GM21717 (cell line): Measurements from ENCODE around the gene HMGB1.

Experiments used
- ATAC-seq: cut with Tn5 transposase; IDR thresholded peaks from one replicate; pipeline ENCODE4 v1.9.1; 2021; ENCODE audit warnings: mild to moderate bottlenecking, moderate library complexity; ENCODE audit not compliant: unreplicated experiment

Gene HMGB1

DNA sequence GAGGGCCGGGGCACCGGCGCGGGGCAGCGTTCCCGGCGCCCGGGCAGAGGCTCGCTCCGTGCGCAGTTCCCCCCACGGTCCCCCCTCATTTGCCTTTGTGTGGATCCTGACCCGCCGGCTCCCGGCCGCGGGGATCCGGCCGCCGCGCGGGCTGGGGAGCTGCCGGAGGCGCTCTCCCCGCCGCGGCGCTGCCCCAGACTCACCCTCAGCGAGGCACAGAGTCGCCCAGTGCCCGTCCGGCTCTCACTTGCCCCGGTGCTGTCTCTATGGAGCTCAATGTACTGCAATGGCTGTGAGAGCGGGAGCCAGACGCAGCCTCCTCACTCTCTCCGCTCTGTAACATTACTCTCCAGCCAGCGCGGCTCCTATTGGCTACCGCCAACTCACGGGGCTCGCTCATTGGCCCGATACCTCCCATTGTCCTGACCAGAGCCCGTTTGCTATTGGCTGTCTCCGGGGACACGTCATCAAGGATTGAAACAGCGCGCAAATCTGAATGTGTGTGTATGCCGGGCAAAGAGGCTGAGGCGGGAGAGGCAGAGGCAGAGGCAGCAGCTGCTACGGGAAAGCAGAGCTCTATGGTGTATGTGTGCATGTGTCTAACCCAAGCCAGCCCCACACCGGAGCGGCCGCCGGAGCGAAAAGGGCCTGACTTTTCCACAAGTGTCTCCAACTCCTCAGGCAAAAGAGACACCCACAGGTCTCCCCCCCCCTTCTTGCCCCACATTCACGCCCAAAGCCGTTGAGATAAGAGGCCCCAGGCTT lies at the start of gene HMGB1:
Gene HMGB1 (minus strand): TSS at position 344 of the 765 bp plus-strand sequence. CDS start 2,256 bp downstream, outside the sequence.
- ATAC-seq: peak; percentile 85

DNA sequence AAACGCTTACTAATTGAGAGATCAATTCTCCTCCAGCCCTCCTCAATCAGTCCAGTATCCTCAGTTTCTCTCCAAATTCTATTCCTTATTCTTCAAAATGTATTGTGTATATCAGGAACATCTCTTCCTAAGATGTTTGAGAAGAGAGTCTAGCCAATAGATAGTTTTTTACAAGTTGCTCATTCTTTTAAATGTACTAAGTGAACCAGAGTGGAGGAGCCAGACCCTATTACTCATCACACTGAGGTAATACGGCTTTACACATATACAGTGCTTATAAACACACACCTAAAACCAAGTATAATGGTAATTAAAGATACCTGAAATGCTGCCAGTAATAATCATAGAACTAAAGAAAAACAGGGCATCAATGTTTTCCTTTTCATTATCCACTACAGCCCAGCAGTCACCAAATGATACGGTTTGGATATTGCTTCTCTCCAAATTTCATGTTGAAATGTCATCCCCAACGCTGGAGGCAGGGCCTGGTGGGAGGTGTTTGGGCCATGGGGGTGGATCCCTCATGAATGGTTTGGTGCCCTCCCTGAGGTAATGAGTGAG lies 45.2 kb upstream of the HMGB1 start:
- ATAC-seq: no peak

DNA sequence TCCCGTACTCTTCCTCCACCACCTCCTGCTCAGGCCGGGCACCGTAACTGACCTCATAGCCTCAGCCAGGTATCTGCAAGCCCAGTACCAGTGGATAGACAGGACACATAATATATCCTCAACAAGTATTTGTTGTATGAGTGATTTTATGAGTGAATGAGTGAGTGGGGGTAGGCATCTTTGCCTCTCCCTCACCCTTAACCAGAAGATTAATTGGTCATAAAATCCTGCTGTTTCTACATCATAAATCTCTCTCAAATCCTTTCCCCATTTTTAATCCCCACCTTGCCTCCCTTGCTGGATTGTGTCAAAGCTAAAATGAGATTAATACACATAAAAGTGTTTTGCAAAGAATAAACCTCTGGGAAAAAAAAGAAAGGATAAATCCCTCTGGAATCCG lies 44.4 kb upstream of the HMGB1 start:
- ATAC-seq: no peak

DNA sequence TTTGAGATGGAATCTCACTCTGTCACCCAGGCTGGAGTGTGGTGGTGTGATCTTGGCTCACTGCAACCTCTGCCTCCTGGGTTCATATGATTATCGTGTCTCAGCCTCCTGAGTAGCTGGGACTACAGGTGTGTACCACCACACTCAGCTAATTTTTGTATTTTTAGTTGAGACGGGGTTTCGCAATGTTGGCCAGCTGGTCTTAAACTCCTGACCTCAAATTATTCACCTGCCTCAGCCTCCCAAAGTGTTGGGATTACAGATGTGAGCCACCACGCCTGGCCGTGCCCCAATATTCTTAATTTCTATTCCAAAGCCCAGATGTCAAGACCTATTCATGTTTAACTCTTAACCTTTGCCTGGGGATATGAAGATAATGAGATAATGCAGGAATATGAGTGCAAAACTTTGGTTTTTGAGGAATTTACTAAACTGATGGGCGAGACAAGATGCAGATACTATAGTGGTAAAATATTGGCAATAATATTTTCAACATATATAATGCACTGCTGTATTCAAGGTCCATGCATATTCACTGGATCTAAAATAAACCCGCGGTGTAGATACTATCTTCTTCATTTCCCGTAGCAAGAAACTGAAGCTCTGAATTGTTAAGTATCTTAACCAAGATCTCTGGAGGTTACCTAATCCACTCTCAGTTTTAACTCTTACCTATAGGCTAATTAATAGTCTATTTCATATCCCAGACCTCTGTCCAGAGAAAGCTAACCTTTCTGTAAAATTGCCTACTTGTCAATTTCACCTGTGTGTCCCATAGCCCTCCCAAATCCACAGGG lies 43.7 kb upstream of the HMGB1 start:
- ATAC-seq: no peak

DNA sequence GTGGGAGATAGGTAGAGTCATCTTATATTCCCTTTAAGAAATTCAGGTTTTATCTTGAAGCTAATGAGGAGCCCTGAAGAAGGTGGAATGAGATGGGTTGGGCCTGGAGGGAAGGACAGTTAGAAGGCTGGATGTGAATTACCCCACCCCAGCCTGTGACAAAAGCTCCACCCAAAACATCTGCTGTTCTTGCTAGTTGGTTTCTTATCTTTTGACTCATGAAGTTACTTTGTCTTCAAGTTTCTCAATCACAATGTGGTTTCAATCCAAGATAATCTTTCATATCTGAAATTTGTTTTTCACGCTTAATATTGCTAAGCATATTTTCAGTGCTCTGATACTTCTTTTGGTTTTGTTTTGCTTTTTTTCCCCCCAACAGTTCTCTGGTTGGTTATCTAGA lies 38.3 kb upstream of the HMGB1 start:
- ATAC-seq: peak; percentile 79

DNA sequence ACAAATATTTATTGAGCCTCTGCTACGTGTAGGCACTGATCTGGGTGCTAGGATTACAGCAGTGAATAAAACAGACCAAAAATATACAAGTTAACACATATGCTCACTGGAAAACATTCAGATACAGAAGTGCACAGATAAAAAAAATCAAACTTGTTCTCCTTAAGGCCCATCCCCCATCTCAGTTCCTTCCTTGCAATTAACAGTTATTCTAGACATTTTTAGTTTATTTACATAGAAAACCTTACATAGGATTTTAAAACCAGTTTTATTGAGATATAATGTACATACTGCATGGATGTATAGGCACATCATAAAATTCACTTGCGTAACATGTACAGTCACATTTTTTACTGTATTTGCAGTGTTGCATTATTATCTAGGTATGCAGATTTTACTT lies 36.5 kb upstream of the HMGB1 start:
- ATAC-seq: no peak

DNA sequence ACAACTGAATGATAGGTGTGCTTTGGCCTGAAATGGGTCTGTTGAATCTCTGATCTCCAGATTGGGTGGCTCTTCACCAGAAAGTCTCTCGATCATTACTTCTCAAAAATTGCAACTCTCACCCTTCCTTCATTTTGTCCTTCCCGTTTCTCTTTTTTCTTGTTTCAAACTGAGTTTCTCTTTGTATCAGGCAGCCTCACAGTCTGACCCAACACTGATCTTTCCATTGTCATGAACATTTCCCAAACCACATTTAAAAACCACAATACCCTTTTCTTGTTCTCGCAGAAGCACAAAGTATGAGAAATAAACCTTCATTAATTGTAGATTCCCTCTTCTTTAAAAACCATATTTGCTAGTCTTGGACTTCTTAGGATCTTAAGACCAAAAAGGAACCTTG lies 33.6 kb upstream of the HMGB1 start:
- ATAC-seq: no peak

DNA sequence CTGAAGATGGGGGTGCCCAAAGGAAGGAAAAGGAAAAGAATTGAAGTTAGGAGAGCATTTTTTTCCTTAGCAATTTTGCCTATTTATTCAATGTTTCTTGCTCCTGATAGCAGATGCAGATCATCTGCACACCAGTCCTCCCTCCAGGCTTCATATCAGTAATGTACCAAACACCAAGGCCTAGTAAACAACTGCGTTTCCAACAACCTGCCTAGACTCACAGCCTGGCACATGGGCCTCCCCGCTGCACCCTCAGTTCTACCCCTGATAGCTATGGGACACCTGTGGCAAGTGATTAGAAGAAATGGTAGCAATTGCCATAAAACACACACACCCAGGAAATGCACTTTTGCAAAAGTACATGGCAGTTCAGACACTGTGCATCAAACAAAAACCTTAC lies 30.4 kb upstream of the HMGB1 start:
- ATAC-seq: no peak

DNA sequence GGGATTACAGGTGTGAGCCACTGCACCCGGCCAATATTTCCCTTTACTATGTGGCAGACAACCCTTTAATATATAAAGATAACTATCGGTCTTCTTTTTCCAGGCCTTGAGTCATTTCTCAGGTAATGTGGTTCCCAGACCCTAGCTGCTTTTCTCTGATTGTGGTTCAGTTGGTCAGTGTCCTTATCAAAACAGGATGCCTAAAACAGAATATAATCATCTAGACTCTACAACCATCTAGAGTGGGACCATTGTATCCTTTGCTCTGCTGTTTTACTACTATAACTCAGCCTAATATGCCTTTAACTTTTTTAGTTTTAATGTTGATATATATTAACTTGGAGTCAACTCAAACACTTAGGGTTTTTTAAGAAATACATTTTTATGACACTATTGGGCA lies 30.0 kb upstream of the HMGB1 start:
- ATAC-seq: no peak

DNA sequence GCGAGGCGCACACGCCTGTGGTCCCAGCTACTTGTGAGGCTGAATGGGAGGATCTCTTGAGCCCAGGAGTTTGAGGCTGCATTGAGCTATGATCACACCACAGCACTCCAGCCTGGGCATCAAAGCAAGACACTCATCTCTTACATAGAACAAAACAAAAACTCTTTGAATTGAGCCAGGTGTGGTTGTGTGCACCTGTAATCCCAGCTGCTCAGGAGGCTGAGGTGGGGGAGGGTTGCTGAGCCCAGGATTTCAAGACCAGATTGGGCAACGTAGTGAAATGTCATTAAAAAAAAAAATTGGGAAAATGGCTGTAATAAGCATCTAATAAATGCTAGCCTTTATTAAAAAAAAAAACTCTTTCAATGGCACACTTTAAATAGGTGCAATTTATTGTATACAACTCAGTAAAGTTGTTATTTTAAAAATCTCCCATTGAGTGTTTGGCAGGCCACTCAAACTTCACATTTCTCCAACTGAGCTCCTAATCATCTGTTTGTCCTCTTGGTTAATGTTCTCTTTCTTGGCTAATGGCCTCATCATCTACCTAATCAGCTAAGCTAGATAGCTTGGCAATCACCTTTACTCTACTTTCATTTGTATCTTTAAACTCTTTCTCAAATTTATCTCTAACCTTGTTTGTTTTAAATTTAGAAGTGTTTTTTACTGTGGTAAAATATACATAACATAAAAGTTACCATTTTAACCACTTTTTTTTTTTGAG lies 28.1 kb upstream of the HMGB1 start:
- ATAC-seq: no peak

DNA sequence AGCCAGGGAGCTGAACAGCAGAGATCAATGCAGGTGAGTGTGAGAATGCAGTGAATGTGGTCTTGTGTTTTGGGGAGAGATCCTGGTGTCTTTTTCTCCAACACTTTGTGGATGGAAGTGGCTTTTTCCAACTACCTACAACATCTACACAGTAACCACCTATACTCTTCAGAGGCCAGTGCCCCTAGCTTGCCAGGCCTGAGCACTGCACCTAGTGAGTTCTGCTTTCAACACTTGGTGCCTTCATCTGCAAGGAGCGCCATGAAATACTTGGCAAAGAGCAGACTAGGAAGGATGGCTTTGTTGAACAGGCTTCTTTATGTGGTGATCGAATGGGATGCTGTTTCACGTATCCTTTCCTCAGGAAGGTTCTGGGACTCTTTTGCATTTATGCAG lies 21.3 kb upstream of the HMGB1 start:
- no peak for ATAC-seq

DNA sequence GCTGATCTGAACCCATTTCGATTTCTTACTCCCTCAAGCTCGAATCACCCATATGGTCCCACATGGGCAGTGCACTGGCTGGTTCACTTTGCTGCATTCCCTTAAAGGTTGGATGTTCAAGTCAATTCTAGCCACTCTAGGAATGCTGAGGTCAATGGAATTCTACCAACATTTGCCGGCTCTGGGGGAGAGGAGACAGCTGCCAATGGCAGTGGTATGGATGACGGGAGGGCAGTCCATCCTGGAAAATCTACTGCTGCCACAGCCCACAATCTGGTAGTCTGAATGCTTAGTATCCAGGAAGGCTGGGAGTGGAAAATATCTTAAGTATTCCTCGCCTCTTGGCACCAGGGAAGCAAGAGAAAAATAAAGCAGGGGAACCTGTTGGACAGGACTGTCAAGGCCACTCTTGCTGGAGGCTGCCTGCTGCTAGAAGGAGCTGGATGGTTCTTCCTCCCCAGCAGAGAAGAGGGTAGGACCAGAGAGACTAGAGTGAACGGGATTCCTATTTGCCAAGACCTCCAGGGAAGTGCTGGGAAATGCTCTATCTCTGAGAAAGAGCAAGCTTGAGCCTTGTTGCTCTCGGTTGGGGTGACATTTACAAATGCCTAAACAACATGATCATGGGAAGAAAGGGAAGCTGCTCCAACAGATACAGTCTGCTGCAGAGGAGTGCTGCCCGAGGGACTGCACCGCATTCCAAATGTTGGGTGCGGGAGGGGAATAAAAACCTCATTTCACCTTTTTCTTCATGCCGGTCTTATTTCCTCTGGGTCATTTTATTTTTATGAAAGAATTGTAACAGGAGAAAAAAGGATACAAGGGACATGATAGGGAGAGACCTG lies 20.7 kb upstream of the HMGB1 start:
- no peak for ATAC-seq

DNA sequence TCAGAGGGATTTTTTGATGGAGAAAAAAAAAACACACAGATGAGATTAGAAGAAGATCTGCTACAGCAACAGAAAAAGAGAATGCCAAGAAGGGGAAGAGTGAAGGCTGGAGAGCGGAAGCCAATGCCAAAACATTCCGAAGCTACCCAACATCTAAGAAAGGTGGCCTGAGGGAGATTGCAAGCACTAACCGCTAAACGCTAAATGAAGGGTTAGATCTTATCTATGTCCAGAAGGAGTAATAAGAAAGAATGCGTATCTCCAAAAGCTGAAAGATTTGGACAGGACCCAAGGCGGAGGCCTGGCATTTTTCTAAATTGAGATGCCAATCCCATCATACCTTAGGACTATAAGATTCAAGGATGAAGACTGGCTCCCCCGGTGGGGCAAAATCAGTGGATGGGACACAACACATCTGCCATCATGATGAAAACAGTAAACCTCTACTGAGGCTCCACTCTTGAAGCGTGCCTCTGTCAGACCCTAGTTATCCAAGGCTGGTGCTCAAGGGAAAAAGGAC lies 15.6 kb upstream of the HMGB1 start:
- no peak for ATAC-seq

DNA sequence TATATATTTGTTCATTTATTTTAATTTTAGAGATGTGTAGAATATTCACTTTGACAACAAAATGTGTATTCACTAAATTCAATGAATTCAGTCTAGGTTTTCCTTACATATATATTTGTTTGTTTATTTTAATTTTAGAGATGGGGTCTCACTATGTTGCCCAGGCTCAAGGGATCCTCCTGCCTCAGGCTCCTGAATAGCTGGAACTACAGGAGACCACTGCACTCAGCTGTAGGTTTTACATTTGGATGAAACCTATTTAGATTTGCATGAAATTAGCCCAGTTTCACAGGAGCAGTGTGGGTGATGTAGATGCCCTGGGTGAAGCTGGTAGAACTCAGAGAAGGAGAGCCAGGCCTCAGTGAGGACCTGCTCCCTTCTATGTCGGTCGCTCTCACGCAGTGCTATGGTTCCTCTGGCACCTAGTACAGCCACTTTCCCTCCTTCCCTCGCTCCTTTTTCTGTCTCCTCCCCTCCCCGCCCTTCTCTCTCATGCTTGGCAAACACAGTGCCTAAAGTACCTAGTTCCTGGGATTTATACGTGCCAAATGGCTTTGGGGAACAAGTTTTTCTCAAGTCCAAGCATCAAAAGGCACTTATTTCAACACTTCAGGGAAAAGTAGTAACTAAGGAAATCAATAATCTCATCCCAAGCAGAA lies 14.7 kb upstream of the HMGB1 start:
- no peak for ATAC-seq

DNA sequence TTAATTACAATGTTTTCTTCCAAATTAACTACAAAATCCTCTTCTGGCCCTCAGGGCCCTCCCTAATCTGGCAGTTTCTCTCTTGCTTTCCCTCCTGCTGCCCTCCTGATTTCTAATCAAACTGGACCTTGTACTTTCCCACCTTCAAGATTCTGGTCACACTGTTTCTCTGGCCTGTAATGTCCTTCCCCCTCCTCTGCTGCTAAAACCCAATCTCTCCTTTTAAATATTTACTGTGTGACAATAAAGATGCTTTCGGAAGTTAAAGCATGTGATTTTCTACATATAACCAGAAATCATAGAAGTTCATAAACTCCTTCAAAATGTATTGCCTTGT lies 14.1 kb upstream of the HMGB1 start:
- ATAC-seq: no peak

DNA sequence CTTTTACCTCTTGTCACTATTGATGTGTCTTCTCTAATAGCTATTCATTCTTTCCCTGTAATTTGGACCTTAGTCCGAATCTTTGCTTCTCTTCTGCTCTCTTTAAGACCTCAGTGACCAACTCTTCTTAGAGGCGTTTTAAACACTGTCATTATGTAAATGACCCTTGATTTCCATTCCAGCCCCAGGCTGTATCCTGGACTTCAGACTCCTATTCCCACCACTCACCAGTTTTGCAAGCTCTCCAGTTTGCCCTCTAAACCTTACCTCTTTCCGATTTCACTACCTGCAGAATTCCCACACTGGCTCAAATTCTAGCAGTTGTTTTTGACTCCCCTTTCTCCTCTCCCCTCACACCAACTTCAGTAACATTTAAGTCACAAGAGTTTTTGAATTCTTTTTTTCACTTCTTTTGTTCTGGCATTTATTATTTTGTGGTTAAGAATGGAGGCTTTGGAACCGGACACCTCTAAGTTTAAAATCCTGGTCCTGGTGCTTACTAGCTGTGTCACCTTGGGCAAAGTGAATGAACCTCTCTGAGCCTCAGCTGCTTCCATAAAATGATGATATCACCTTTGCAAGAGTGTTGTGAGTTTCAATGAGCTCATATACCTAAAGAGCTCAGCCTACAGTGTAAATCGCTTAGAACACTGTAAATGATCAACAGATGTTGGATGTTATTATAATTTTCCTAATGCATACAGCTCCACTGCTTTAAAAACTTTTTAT lies 13.6 kb upstream of the HMGB1 start:
- ATAC-seq: no peak

DNA sequence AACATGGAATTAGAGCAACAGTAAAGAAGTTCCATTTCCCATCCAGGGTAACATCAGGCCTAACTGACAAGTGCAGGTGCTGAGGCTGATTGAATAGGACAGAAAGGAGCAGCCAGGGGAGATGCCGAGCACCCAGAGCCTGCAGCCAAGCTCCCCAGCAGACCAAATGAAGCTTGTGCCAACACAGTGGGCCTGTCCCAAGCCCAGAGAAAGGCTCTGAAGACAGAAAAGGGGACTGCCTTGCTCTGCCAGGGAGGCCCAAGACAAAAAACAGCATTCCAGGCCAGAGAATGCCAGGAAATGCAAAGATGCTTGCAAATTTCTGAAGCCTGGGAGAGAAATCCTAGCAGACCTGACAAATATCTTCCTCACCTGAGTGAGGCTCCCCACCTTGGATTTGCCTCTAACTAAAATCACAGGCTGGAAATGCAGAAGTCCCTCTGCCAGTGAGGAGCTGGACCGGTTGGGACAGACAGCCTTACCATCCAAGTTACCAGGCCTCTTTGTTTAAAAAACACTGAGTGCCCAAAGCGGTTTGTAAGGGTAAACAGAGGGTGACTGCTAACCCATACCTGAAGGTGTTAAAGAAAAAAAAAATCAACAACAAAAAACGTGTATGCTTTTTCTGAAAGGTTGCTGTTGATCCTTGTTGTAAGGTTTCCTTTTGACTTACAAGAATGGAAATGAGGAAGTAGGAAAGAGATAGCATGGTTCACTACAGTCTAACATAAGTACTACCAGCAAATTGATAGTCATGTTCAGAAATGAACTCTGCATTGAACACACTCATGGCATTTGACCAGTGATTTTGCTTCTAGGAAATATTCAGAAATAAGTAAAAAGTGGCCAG lies 11.8 kb upstream of the HMGB1 start:
- peak; percentile 91 for ATAC-seq

DNA sequence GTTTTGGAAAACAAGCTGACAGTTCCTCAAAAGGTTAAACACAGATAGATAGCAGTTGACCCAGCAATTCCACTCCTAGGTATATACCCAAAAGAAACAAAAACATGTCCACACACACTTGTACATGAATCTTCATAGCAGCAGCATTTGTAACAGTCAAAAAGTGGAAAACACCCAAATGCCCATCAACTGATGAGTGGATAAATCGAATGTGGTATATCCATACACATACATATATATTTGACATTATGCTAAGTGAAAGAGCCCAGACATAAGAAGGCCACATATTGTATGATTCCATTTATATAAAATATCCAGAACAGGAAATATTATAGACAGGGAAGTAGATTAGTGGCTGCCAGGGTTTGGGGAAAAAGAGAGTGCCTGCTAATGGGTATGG lies 7.9 kb upstream of the HMGB1 start:
- ATAC-seq: no peak
